GM12878 (cell line): Measurements from ENCODE around the gene ODAD4. TPM values are rescaled to one million over a fixed set of nuclear protein-coding genes. Genes with fewer than 3 reads are reported as not detected.

Source experiments
- ATAC-seq: fragments of 200-7000 bp; cut with Tn5 transposase; 3 replicates; pipeline ENCODE4 v1.9.1; 2020; ENCODE audit warnings: mild to moderate bottlenecking, moderate library complexity
- BruUV-seq: library from RNA; stranded (reverse); fragments of 400-500 nt; replicated peaks from 2 replicates; lab custom pipeline; 2021; lab: Mats Ljungman, UMichigan
- CTCF ChIA-PET: fragments of 300-600 bp; sonication (Branson Sonifier 250); formaldehyde crosslinking; extraction: SDS; loops from one replicate; lab custom pipeline; 2021; ENCODE audit warnings: inconsistent platforms; lab: Yijun Ruan, JAX
- POLR2A ChIA-PET: fragments of 350-600 bp; formaldehyde crosslinking; extraction: SDS; loops from one replicate; lab custom pipeline; 2021; ENCODE audit warnings: inconsistent platforms; lab: Charles Lee
- RAD21 ChIA-PET: fragments of 300-600 bp; sonication (Branson Sonifier 250); formaldehyde crosslinking; loops from one replicate; lab custom pipeline; 2023; ENCODE audit warnings: antibody characterized with exemption; ENCODE audit not compliant: unreplicated experiment; lab: Charles Lee
- SMC1A ChIA-PET: fragments of 300-600 bp; sonication (Branson Sonifier 250); formaldehyde crosslinking; loops from one replicate; lab custom pipeline; 2023; ENCODE audit not compliant: unreplicated experiment, uncharacterized antibody; lab: Charles Lee
- DNase-seq: peaks from one replicate; pipeline ENCODE4 v3.0.0-alpha.2; 2011; ENCODE audit warnings: low read depth, low spot score
- FAIRE-seq: peaks from 3 replicates; lab custom pipeline; 2011; peaks lifted over from hg19 to GRCh38; lab: Jason Lieb, UNC
- H2AFZ ChIP-seq: 2 replicates; pipeline ENCODE4 v1.6.0; 2011; ENCODE audit warnings: low read depth, low read length, control low read depth; ENCODE audit not compliant: control insufficient read depth
- H3K27ac ChIP-seq: 2 replicates; pipeline ENCODE4 v1.5.1; 2011; ENCODE audit warnings: control low read depth; ENCODE audit not compliant: control insufficient read depth, insufficient read depth
- H3K27me3 ChIP-seq, 2 experiments: replicated peaks in 1 of 2; 2 replicates each; pipeline versions ENCODE4 v1.6.0 to v1.6.1; 2011; ENCODE audit warnings: low read length in 1 of 2; ENCODE audit not compliant: control insufficient read depth in 2 of 2, insufficient read depth in 2 of 2
- H3K36me3 ChIP-seq, 2 experiments: 2 replicates each; pipeline ENCODE4 v1.5.1; 2011; ENCODE audit warnings: low read length in 1 of 2; ENCODE audit not compliant: control insufficient read depth in 2 of 2, insufficient read depth in 2 of 2
- H3K4me1 ChIP-seq: 2 replicates; pipeline ENCODE4 v1.6.1; 2011; ENCODE audit warnings: mild to moderate bottlenecking, low read length, moderate library complexity, mixed read lengths; ENCODE audit not compliant: control insufficient read depth, insufficient read depth
- H3K4me2 ChIP-seq: 2 replicates; pipeline ENCODE4 v1.6.0; 2011; ENCODE audit warnings: control low read depth; ENCODE audit not compliant: control insufficient read depth, insufficient read depth
- H3K4me3 ChIP-seq: fragments of 200-600 bp; sonication (generic); 2 replicates; pipeline ENCODE4 v1.5.1; 2016
- H3K79me2 ChIP-seq: 2 replicates; pipeline ENCODE4 v1.6.0; 2011; ENCODE audit warnings: low read length; ENCODE audit not compliant: control insufficient read depth, insufficient read depth
- H3K9ac ChIP-seq: 2 replicates; pipeline ENCODE4 v1.8.0; 2011; ENCODE audit warnings: low read length, control low read depth, mixed read lengths; ENCODE audit not compliant: control insufficient read depth, insufficient read depth
- H3K9me3 ChIP-seq: replicated peaks from 3 replicates; pipeline ENCODE4 v1.5.1; 2011; ENCODE audit warnings: mild to moderate bottlenecking, low read length; ENCODE audit not compliant: control insufficient read depth, insufficient read depth
- H4K20me1 ChIP-seq: 2 replicates; pipeline ENCODE4 v1.6.0; 2011; ENCODE audit not compliant: control insufficient read depth, insufficient read depth
- BCLAF1 ChIP-seq: fragments of 450-650 bp; IDR thresholded peaks from 2 replicates; pipeline ENCODE4 v1.6.1; 2017; ENCODE audit warnings: antibody characterized with exemption, mild to moderate bottlenecking, moderate library complexity
- CBFB ChIP-seq: IDR thresholded peaks from 2 replicates; pipeline ENCODE4 v1.6.1; 2016; ENCODE audit warnings: antibody characterized with exemption, low read depth
- CBX5 ChIP-seq: sonication (generic); IDR thresholded peaks from 2 replicates; pipeline ENCODE4 v1.6.1; 2016; ENCODE audit warnings: low read depth, moderate library complexity, mild to moderate bottlenecking, inconsistent platforms
- CHD2 ChIP-seq: IDR thresholded peaks from 2 replicates; pipeline ENCODE4 v1.6.1; 2011; ENCODE audit warnings: low read depth, low read length, improper control_type of control experiment, borderline replicate concordance
- CTCF ChIP-seq, 3 experiments: IDR thresholded peaks in 2 of 3; conservative IDR thresholded peaks in 1 of 3; 2 replicates each; pipeline ENCODE4 v1.5.1; 2011; ENCODE audit warnings: low read depth in 3 of 3, low read length in 3 of 3, mild to moderate bottlenecking in 3 of 3, control low read depth in 2 of 3, moderate library complexity in 2 of 3, inconsistent platforms in 1 of 3, mixed read lengths in 1 of 3; ENCODE audit not compliant: control insufficient read depth in 2 of 3, insufficient read depth in 1 of 3; ENCODE audit errors: extremely low read depth in 1 of 3
- MLLT1 ChIP-seq: fragments of 450-650 bp; IDR thresholded peaks from 2 replicates; pipeline ENCODE4 v1.6.1; 2016; ENCODE audit warnings: mild to moderate bottlenecking
- MTA3 ChIP-seq: IDR thresholded peaks from 2 replicates; pipeline ENCODE4 v1.6.1; 2012; ENCODE audit warnings: low read length, inconsistent platforms, borderline replicate concordance
- NFYB ChIP-seq: IDR thresholded peaks from 2 replicates; pipeline ENCODE4 v1.6.1; 2011; ENCODE audit warnings: low read depth, mild to moderate bottlenecking, low read length, improper control_type of control experiment, moderate library complexity; ENCODE audit not compliant: insufficient read depth
- RAD21 ChIP-seq: IDR thresholded peaks from 2 replicates; pipeline ENCODE4 v1.6.1; 2011; ENCODE audit warnings: mild to moderate bottlenecking, low read depth, low read length, moderate library complexity; ENCODE audit not compliant: insufficient read depth
- WGBS: methylation state at CpG from one replicate; pipeline ENCODE4 v1.1.6; 2016; ENCODE audit warnings: low lambda C conversion rate; ENCODE audit not compliant: insufficient replicate concordance, insufficient coverage; ENCODE audit errors: missing lambda C conversion rate; 5-methylcytosine and 5-hydroxymethylcytosine counted together
- in situ Hi-C: fragments of 300-500 bp; cut with MboI; formaldehyde crosslinking; loops from 9 replicates; pipeline ENCODE4 v1.14.3; 2018; ENCODE audit warnings: mixed read lengths
- intact Hi-C: fragments of 100-400 bp; cut with micrococcal nuclease; formaldehyde crosslinking; loops from one replicate; pipeline ENCODE4 v1.14.2; 2022; ENCODE audit not compliant: unreplicated experiment
- polyA plus RNA-seq, 11 experiments: library from polyadenylated mRNA; depleted of rRNA in 4 of 11; unstranded in 6 of 11; stranded (reverse) in 5 of 11; fragments of >200 nt; fragmentation: Nextera tagmentation in 4 of 11; fragmentation: Illumina TruSeq in 1 of 11; extraction: Ambion mirVana in 4 of 11; extraction: Trizol in 1 of 11; gene quantifications; 1 replicate in 1 of 11; 2 replicates in 10 of 11; pipeline versions ENCODE4 v1.2.1 to v1.2.3, GENCODE V29; 2011 to 2016; ENCODE audit warnings: inconsistent platforms in 2 of 11, missing spikeins in 2 of 11, low read depth in 1 of 11
- total RNA-seq, 4 experiments: library from RNA; depleted of rRNA in 3 of 4; stranded (reverse); fragments of >200 nt in 3 of 4; fragmentation: Illumina TruSeq in 1 of 4; extraction: Trizol in 1 of 4; gene quantifications; 2 replicates each; pipeline versions ENCODE4 v1.2.1 to v1.2.3, GENCODE V29; 2013 to 2021

Gene ODAD4
- total and polyA plus RNA-seq, 10 of the 15 experiments (the other 5 are each of a cell fraction or from before 2014, with no cell fraction given), result 0.10 to 0.73 (median 0.35) TPM

- WGBS, result 92% methylated on average over 6 of the region's 6 CpGs
- Histone ChIP-seq H2AFZ (no peak overlapping the region), H3K9ac (no peak overlapping the region)
- no peak for TF ChIP-seq NFYB
- TF ChIP-seq, all 136 proteins: peak for 0
- peaks cover 31 to 44% of the 10 kb centered on the region in 2 experiments for H3K36me3 ChIP-seq
- no peak overlapping the region for H3K27ac ChIP-seq
- no peak overlapping the region for H3K4me2 ChIP-seq
- intact Hi-C loops (no loop called here), in situ Hi-C loops (no loop called here)
- ChIA-PET POLR2A (no interaction called here), RAD21 (no interaction called here), CTCF (interaction anchor here (1.5 kb wide), 1 partner anchor 35 kb away, joined by 3 read pairs; the partner anchor contains the start of gene ACLY), SMC1A (no interaction called here)
- no peaks in the 10 kb centered on the region for H3K4me1 ChIP-seq
- H3K9me3 ChIP-seq, result no peaks in the 10 kb centered on the region
- ATAC-seq, result no peak
- no peak overlapping the region for H3K4me3 ChIP-seq
- no peaks in the 10 kb centered on the region for H3K27me3 ChIP-seq
- H3K79me2 ChIP-seq, result no peaks in the 10 kb centered on the region
- H4K20me1 ChIP-seq, result no peaks in the 10 kb centered on the region
- FAIRE-seq, result no peak
- BruUV-seq, result no TSS peak
- no peak for DNase-seq
These were observed 47.7 kb upstream of the ODAD4 start for GRCh38 chr17:41882756-41883155.

- ATAC-seq, result no peak
- POLR2A ChIA-PET, result no interaction called here
- BruUV-seq, result no TSS peak
- in situ Hi-C loops, result no loop called here
- RAD21 ChIA-PET, result no interaction called here
- H2AFZ ChIP-seq, result no peak overlapping the region
- no peaks in the 10 kb centered on the region for H3K4me1 ChIP-seq
- FAIRE-seq, result no peak
- no peaks in the 10 kb centered on the region for H3K79me2 ChIP-seq
- H3K36me3 ChIP-seq, result peaks cover 24 to 38% of the 10 kb centered on the region in 2 experiments
- intact Hi-C loops, result loop anchor here (1.0 kb wide), 1 partner anchor 147 kb away; no protein-coding TSS in a partner anchor
- SMC1A ChIA-PET, result no interaction called here
- H3K27me3 ChIP-seq, result no peaks in the 10 kb centered on the region
- TF ChIP-seq CBX5 (no peak), BCLAF1 (no peak), MLLT1 (no peak), MTA3 (no peak), CBFB (no peak), RAD21 (peak; percentile 46), CTCF (IDR thresholded peaks at IDR 0.05 in 2 of 3, conservative IDR thresholded peaks at IDR 0.05 in 1 of 3; ENCODE audit: control insufficient read depth in 2 of 3, extremely low read depth in 1 of 3, insufficient read depth in 1 of 3, low read depth in 3 of 3, low read length in 3 of 3) (peak; percentile 18 to 47 (median 33); a peak in 4 of 6 replicates), CHD2 (no peak)
- H3K9ac ChIP-seq, result no peak overlapping the region
- H4K20me1 ChIP-seq, result no peaks in the 10 kb centered on the region
- CTCF ChIA-PET, result no interaction called here
- WGBS, result 88% methylated on average over 6 of the region's 6 CpGs
- no peaks in the 10 kb centered on the region for H3K9me3 ChIP-seq
- H3K4me3 ChIP-seq, result no peak overlapping the region
- no peak overlapping the region for H3K4me2 ChIP-seq
- no peak for DNase-seq
- H3K27ac ChIP-seq, result no peak overlapping the region
These were observed 44.7 kb upstream of the ODAD4 start for GRCh38 chr17:41885733-41886132.
